HG03469 (cell line): ENCODE results near the gene LLPH.

Source experiments
- ATAC-seq: cut with Tn5 transposase; IDR thresholded peaks from one replicate; pipeline ENCODE4 v1.9.1; 2021; ENCODE audit warnings: mild to moderate bottlenecking, moderate library complexity, moderate number of reproducible peaks; ENCODE audit not compliant: unreplicated experiment

The LLPH gene

DNA sequence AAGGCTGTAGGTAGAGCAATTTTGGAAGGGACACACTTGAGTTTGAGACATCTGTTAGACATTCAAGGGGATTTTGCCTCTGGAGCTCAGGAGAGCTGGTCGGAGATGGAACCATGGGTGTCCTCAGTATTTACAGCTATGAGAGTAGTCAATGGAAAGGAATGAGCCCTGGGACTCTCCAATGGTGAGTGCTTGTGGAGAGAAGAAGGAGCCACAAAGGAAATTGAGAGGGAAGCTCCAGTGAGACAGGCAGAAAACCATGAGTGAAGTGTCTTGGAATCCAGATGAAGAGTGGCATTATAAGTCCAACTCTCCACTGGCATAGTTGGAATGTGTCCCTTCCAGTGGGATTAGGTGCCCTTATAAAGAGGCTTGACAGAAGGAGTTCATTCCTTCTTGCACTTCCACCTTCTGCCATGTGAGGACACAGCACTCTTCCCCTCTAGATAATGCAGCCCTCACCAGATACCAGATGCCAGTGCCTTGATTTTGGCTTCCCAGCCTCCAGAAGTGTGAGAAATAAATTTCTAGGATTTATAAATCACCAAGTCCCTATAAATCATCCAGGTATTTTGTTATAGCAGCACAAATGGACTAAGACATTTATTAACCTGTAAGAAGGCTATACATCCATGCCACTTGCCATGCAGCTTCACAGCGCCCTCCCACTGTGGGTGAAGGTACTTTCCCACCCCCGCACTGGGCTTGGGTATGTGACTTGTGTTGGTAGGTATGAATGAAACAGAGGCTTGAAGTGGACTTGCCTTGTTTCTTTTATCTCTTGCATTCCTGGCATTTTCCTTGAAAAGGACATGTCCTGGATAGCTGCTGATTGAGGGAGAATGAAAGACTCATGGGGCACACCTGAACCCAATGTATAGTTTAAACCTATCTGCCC, 27.3 kb downstream of the LLPH start:
- ATAC-seq: no peak

DNA sequence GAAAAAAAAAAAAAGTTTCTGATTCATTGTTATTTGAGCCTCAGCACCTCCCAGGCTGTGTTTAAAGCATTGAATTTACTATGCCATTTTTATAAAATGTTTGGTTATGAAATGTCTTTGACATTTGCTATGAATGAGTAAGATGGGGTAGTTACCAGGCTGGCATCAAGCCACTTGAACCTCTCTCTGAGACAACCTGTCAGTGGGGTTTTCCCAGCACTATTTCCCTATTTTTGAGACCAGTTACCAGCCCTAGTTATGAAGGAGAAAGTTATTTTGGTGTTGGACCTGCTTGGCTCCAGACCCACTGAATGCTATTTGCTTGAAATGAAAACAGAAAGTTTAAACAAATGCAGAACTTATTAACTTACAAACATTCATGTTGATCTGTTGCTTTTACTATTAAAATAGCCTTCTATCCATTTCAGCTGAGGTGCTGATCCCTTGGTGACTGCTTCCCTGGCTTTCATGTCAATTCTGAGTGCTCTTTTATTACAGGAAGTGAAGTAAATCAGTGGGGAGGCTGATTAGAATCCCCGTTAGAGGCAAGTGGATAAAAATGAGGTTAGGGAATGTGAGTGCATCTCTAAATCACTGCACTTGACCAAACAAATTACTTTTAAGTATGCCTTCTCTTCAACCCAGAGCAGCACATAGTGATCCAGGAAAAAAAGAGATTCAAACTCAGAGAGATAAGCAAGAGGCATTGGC, 37.8 kb downstream of the LLPH start:
- no peak for ATAC-seq

DNA sequence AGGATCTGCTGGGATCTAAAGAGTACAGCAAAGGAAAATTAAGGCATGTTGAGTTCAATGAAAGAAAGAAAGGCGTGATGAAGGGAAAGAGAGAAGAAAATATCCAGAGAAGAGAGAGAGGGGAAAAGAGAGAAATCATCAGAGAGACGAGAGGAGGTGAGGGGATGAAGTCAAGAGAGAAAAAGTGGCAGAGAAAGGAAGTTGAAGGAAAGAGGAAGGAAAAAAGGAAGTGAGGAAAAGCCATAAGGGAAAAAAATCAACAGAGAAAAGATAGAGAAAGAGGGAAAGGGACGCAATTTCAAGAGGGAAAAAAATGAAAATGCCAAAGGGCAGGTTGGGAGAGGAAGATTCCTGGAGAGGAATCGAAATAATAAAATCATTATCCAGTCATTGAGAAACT, 40.4 kb downstream of the LLPH start:
- no peak for ATAC-seq

DNA sequence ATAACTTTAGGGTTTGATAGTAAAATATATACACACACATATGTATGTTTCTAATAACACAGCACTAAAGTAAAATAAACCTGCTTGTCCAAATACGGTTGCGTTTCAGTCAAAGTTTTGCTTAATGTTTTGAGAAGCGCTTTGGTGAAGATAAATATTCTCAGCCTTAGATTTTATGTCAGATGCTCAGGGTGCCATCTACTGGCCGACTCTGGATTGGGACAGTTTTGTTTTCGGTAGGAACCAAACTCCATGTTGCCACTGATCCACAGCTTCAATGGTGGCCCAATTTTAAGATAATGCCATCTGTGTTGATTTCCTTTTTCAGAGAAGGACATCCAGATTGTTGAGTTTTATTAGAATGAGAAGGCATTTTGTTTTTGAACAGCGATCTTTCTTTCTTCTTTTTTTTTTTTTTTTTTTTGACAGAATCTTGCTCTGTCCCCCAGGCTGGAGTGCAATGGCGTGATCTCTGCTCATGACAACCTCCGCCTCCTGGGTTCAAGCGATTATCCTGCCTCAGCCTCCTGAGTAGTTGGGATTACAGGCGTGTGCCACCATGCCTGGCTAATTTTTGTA, 43.1 kb downstream of the LLPH start:
- peak; percentile 82 for ATAC-seq

DNA sequence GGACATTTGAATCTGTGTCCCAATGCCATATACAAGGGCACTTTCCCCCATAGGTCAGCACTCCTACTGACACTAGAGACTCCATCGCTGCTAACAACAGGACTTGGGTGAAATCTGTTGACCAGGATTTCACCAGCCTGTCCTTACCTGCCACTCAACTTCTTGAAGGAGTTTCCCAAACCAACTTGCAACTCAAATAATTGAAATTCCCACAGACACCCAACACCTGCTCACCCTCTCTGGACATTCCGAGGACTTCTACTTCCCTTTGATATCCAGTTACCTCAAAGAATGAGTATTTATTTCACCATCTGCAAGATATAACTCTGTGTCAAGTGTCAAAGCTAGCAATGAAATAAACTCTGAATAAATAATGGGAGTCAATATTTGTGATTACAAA, 44.6 kb downstream of the LLPH start:
- no peak for ATAC-seq

DNA sequence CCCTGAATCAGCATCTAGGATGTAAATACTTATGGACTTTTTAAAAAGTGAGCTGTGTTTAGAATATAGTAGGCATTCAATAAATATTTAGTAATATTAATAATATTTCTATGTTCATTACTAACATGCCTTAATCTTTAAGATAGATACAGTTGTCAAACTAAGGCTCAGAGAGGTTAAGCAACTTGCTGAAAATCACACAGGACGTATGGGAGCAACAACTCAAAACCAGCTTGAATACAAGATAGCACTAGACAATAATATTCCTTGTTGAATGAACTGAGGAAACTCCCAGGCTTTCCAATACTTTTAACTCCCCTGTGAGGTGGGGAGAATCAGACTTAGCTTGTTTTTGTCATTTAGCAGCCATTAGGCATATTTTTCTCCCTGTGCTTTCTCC, 45.3 kb downstream of the LLPH start:
- ATAC-seq: no peak

DNA sequence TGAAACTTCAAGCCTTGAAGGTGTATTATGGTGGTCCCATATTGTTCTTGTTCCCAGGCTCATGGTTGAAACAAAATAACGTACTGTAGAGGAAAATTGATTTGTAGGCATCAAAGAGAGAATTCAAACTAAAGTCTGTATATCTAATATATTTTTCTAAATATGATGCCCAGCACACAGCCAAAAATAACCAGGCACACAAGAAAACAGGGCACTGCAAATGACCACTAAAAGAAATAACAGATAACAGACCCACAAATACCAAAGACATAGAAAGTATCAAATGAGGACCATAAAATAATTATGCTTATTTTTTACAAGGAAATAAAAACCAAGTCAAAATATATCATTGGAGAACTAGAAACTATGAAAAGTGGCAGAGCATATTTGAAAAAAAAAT, 46.8 kb downstream of the LLPH start:
- no peak for ATAC-seq

DNA sequence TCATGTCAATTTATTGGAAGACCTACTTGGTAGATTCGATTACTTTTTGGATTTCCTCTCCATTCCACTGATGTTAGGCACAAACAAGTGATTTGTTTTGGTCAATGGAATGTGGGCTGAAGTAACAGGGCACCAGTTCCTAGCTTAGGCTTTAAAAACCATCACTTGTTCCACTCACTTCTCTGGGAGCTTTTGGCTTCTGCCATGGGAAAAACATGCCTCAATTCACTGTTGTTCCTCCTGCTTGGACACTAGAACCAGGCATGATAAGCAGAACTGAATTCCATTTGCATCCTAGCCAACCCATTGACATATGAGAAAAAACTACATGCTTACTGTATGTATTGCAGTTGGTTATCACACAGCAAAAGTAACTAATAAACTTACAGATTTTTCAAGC, 47.8 kb downstream of the LLPH start:
- ATAC-seq: no peak

DNA sequence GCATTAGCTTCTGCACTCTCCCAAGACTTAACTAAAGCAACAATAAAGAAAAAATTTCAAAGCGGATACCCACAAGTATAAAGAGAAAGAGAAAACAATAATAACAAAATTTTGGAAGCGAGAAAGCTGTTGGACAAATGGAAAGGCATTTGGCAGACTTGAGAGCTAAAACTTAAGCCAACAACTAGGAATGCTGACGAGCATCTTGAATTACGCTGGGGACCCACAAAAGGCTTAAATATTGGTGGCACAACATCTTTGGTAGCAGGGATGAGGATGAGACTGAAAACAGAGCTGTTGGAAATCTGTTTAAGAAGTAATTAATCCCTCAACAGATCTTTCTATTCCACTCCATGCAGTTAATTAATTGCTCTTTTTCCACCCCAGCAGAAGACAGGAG, 49.8 kb downstream of the LLPH start:
- no peak for ATAC-seq

DNA sequence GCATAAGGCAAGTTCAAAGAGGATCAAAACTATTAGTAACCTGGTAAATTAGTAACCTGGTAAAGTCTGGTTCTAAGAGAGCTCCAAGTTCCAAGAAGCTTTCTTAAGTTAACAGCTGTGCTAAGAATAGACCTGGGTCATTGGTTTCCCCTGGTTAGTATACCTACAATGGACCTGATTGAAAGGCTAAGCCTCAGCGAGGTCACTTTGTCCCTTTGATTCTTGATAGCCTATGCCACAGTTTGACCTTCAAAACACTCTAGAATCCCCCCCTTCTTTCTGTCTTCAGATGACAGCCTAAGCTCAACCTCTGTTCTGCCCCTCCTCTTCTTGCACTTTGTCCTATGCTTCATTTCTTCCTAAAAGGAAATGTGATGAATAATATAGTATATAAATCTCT, 53.0 kb downstream of the LLPH start:
- no peak for ATAC-seq

DNA sequence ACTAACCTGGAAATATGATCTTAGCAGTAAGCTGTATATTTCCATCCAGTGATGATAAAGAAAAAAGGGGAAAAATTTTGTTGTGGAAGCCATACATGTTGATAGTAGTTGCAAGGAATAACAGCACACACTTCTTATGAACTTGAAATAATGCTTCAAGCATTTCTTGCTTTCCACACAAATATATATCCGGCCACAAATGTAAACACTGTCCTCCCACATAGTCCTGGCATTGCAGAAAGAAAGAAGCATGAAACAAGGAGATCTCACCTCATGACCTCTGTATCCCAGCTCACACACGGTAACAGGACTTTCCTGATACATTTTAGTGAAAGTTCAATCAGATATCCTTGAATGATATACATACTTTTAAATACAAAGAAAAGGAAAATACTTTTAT, 56.0 kb downstream of the LLPH start:
- no peak for ATAC-seq

DNA sequence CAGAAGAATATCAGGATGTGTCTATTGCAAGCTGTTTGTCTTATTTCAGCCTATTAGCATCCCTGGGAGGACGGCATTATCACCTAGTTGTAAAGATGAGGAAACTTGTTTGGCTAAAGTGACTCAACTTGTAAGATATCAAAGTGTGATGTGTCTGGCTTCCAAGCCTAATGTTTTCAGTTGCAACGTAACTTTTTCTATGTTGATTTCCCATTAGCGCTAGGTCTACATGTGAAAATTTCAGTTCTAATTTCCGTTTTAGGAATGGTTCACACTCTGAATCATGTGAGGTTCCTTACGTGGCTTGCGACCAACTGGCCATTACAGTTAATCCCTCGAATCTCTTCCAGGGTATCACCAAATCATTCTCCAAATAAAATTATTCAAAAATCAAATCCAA, 58.0 kb downstream of the LLPH start:
- ATAC-seq: peak; percentile 64

DNA sequence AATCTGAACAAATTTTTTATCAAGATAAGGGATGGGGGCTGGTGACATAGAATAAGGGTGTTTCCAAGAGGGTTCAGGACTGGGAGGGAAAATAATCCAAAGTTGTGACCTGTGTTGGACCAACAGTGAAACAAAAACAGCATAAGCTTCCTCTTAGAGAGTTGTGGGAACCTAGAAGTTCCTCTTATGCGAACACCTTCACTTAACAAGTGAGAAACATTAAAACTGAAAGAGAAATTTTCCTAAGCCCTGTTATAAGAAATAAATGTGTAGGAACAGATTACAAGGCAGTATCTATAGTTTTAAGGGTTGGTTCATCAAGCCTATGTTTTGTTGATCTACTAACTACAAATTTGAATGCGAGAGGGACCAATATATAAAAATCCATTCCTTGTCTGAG, 58.4 kb downstream of the LLPH start:
- peak; percentile 55 for ATAC-seq

DNA sequence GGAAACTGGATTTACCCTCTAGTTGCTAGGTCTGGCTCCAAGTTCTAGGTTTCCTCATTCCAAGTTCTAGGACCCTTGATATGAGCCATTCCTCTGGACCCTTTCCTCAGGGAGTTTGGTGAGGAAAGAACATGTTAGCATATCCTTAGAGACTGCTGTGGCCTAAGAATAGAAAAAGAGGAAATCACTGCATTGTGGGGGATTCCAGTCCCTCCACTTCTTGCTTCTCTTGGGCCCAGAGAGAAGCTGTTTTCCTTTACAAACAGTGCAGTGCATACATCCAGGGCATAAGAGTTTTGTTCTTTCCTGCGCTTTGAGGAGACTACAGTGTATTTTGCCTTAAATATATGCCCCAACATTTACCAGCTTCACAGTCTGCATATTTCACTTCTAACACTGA, 59.0 kb downstream of the LLPH start:
- no peak for ATAC-seq

DNA sequence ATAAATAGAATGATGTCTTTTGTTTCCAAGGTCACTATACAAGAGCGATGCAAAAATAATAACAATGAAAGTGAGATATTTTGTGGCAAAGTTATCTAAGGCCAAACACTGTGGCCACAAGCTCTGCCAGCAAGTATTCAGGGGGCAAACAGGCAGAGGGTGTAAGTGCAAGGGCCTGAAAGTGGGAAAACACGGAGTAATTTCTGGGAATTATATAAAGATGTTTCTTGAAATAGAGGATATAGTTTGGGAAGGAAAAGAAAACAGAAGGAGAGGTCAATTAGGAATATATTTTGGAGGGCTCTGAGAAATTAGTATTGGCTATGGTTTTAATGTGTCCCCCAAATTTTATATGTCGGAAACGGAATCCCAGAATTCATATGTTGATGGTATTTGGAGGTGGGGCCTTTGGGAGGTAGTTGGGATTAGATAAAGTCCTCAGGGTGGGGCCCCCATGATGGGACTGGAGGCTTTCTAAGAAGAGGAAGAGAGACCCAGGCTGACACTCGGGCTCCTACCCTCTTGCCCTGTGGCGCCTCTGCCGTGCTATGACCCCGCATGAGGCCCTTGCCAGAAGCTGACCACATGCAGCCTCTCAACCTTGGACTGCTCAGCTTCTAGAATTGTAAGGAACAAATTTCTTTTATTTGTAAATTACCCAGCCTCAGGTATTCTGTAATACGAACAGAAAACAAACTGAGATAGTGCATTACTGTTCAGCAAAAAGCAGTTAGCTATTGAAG, 60.0 kb downstream of the LLPH start:
- ATAC-seq: no peak

DNA sequence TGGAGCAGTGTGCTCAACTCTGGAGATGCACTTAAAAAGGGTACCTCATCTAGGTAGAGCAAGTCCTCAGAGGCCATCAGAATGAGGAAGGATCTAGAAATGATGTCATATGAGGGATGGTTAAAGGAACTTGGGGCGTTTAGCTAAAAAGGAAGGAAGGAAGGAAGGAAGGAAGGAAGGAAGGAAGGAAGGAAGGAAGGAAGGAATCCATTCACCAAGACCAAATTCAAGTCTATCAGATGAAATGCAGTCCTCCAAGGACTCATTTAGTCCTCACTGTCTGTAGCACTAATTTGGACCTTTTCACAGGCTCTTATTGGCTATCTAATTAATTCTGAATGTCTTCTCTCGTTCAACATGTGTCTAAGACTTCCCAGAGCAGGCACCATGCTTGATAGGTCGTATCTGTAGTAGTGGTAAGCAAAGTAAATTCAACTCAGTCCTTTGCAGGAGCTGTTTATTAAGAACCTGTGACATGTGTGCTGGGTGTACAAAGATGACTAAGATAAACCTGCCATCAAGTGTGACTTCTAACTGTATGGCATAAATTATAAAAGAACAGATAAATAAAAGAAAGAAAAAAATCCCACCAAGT, 63.5 kb downstream of the LLPH start:
- ATAC-seq: peak; percentile 19
